Fibroblast of skin of back (primary cell): ENCODE data around the gene USP16.
A peak's percentile ranks its signal among the peaks of the same experiment; 100 is the strongest.

Experiments used
- DNase-seq: peaks from one replicate; pipeline ENCODE4 v3.0.0-alpha.2; 2013

USP16 gene

GRCh38 chr21:29084372-29084771, 59.9 kb downstream of the USP16 start:
- no peak for DNase-seq

- no peak for DNase-seq
These were observed 60.8 kb downstream of the USP16 start for GRCh38 chr21:29085106-29085752.

GRCh38 chr21:29091033-29091432, 66.6 kb downstream of the USP16 start:
- peak; percentile 87 for DNase-seq

- peak; percentile 76 for DNase-seq
These were observed 67.9 kb downstream of the USP16 start for GRCh38 chr21:29092102-29092959.

GRCh38 chr21:29096218-29097015, 71.9 kb downstream of the USP16 start:
- DNase-seq, result no peak

GRCh38 chr21:29098156-29098555, 73.7 kb downstream of the USP16 start:
- DNase-seq, result no peak

GRCh38 chr21:29102791-29103257, 78.4 kb downstream of the USP16 start:
- DNase-seq, result no peak
